AG09309 (cell line): ENCODE results near the gene MPHOSPH8.

ENCODE experiments used
- DNase-seq: peaks from one replicate; pipeline ENCODE4 v3.0.0-alpha.2; 2010; ENCODE audit warnings: low read depth
- H3K4me3 ChIP-seq: 2 replicates; pipeline ENCODE4 v1.5.1; 2011; ENCODE audit warnings: mild to moderate bottlenecking, low read depth, low read length, moderate library complexity; ENCODE audit not compliant: control insufficient read depth
- TF ChIP-seq, protein P1 (sequence below): IDR thresholded peaks from 2 replicates; pipeline ENCODE4 v1.5.1; 2011; ENCODE audit warnings: mild to moderate bottlenecking, low read depth, low read length, inconsistent platforms; ENCODE audit not compliant: insufficient read depth, control insufficient read depth; ENCODE audit errors: missing control alignments

MPHOSPH8 gene, protein sequence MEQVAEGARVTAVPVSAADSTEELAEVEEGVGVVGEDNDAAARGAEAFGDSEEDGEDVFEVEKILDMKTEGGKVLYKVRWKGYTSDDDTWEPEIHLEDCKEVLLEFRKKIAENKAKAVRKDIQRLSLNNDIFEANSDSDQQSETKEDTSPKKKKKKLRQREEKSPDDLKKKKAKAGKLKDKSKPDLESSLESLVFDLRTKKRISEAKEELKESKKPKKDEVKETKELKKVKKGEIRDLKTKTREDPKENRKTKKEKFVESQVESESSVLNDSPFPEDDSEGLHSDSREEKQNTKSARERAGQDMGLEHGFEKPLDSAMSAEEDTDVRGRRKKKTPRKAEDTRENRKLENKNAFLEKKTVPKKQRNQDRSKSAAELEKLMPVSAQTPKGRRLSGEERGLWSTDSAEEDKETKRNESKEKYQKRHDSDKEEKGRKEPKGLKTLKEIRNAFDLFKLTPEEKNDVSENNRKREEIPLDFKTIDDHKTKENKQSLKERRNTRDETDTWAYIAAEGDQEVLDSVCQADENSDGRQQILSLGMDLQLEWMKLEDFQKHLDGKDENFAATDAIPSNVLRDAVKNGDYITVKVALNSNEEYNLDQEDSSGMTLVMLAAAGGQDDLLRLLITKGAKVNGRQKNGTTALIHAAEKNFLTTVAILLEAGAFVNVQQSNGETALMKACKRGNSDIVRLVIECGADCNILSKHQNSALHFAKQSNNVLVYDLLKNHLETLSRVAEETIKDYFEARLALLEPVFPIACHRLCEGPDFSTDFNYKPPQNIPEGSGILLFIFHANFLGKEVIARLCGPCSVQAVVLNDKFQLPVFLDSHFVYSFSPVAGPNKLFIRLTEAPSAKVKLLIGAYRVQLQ

GRCh38 chr13:19633479-19634255 is at the start of gene MPHOSPH8:
Gene MPHOSPH8 (plus strand): TSS chr13:19633659. CDS start chr13:19633749, 90 bp downstream.
- TF ChIP-seq, protein P1, sequence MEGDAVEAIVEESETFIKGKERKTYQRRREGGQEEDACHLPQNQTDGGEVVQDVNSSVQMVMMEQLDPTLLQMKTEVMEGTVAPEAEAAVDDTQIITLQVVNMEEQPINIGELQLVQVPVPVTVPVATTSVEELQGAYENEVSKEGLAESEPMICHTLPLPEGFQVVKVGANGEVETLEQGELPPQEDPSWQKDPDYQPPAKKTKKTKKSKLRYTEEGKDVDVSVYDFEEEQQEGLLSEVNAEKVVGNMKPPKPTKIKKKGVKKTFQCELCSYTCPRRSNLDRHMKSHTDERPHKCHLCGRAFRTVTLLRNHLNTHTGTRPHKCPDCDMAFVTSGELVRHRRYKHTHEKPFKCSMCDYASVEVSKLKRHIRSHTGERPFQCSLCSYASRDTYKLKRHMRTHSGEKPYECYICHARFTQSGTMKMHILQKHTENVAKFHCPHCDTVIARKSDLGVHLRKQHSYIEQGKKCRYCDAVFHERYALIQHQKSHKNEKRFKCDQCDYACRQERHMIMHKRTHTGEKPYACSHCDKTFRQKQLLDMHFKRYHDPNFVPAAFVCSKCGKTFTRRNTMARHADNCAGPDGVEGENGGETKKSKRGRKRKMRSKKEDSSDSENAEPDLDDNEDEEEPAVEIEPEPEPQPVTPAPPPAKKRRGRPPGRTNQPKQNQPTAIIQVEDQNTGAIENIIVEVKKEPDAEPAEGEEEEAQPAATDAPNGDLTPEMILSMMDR = no peak
- H3K4me3 ChIP-seq = peak within 1 kb of the TSS; percentile 77
- peak; percentile 86 for DNase-seq

DNA sequence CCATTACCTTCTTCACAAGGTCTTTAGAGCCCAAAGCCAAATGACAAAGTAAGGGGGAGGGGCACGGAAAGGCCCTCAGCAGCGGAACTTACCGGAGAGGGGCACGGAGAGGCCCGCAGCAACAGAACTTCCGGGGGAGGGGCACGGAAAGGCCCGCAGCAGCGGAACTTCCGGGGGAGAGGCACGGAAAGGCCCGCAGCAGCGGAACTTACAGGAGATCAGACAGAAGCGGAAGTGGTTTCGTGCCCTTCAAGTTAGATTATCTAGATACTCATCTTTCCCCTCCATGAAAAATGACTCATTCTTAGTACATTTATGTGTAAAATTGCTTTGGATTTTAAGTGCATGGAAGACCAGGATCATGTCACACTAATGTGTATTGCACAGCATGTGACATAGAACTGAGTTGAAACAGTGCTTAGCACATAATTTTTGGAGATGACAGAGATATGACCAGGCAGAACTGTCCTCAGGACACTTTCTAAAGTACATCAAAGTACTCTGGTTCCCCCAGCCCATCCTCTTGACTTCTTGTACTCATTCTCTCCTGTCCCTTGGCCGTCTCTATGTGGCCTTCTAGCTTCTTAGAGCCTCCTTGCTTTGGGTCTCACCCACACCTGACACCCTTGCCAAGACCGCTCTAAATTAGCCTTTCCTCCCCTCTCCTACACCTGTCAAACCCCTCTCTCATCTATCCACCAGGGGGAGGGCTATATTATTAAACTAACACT is 46.4 kb upstream of the MPHOSPH8 start:
- H3K4me3 ChIP-seq = no peak overlapping the region
- TF ChIP-seq, protein P1 = no peak
- no peak for DNase-seq

DNA sequence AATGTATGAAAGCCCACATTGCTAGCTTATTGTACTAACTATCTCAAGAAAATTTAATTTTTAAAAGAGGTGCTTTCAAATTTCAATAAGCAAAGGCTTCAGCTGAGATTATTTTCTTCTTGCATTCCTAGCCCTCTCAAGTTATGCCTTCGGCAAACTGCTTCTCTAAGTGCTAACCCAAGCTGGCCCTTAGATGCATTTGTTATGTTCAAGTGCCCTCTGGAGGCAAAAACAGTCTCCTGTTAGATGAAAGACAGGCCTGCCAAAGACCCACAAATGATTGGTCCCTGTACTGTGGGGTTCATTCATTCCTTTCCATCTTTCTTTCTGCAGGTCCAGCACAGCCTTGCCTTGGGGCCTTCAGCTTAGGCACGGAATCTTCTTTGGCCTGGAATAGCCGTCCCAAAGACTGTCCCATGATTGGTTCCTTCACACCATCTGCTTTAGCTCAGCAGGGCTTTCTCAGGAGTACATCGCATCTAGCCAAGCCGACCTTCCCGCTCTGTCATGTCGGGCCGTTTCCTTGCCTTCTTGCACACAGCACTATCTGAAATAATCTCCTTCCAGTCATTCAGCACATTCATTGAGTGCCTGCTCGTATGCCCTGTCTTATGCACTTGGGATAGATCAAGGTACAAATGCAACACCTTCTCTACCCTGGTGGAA is 45.7 kb upstream of the MPHOSPH8 start:
- H3K4me3 ChIP-seq = no peak overlapping the region
- TF ChIP-seq, protein P1 = peak; percentile 51
- DNase-seq = no peak

GRCh38 chr13:19589312-19589711 is 44.1 kb upstream of the MPHOSPH8 start:
- TF ChIP-seq, protein P1 = no peak
- H3K4me3 ChIP-seq = no peak overlapping the region
- DNase-seq = no peak

DNA sequence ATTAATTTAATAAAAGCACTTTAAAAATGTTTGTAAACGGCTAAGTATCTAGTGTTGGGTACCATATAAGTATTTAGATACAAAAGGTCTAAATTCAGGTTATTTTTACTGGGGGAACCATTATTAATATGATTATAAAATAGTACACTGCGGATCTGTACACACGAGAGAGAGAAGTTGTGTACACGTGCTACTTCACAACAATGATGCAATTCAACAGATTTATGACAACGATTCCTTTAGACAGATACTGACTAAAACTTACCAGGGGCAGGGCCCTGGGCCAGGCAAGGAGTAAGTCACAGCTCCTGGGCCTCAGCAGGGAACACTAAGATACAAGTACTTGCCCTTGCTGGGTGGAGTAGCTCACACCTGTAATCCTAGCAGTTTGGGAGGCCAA is 43.0 kb upstream of the MPHOSPH8 start:
- TF ChIP-seq, protein P1 = no peak
- DNase-seq = no peak

More for the DNA sequence above, 43.0 kb upstream of the MPHOSPH8 start:
- H3K4me3 ChIP-seq = no peak overlapping the region
